IMR-90 (cell line): ENCODE data around the gene TTC3. TPM values are rescaled to one million over a fixed set of nuclear protein-coding genes. Genes with fewer than 3 reads are reported as not detected.

Experiments used
- ATAC-seq: fragments of 200-7000 bp; cut with Tn5 transposase; 2 replicates; pipeline ENCODE4 v1.9.1; 2020; ENCODE audit warnings: low read depth, mild to moderate bottlenecking, moderate library complexity
- BruUV-seq: library from RNA; stranded (reverse); fragments of 400-500 nt; replicated peaks from 2 replicates; lab custom pipeline; 2021; lab: Mats Ljungman, UMichigan
- CTCF ChIA-PET: fragments of 300-600 bp; formaldehyde crosslinking; extraction: SDS; loops from one replicate; lab custom pipeline; 2021; ENCODE audit warnings: antibody characterized with exemption; lab: Yijun Ruan, JAX
- POLR2A ChIA-PET: fragments of 300-600 bp; sonication (Branson Sonifier 250); formaldehyde crosslinking; loops from one replicate; lab custom pipeline; 2022; ENCODE audit warnings: antibody characterized with exemption; ENCODE audit not compliant: unreplicated experiment; lab: Charles Lee
- DNase-seq: peaks from one replicate; pipeline ENCODE4 v3.0.0; 2013
- H2AFZ ChIP-seq: replicated peaks from 2 replicates; pipeline ENCODE3; 2013; ENCODE audit warnings: low read length, mild to moderate bottlenecking; ENCODE audit not compliant: poor library complexity
- H2AK5ac ChIP-seq: 2 replicates; pipeline ENCODE4 v1.6.1; 2013; ENCODE audit warnings: low read depth, low read length, inconsistent platforms
- H2AK9ac ChIP-seq: replicated peaks from 2 replicates; pipeline ENCODE3; 2013; ENCODE audit warnings: mild to moderate bottlenecking, low read depth, low read length, moderate library complexity; ENCODE audit not compliant: poor library complexity
- H2BK120ac ChIP-seq: 2 replicates; pipeline ENCODE4 v1.6.1; 2013; ENCODE audit warnings: low read depth, low read length, inconsistent platforms
- H2BK15ac ChIP-seq: 3 replicates; pipeline ENCODE4 v1.6.1; 2013; ENCODE audit warnings: low read depth, low read length, inconsistent platforms
- H2BK20ac ChIP-seq: 2 replicates; pipeline ENCODE4 v1.6.1; 2013; ENCODE audit warnings: low read depth, mild to moderate bottlenecking, inconsistent platforms, low read length, moderate library complexity
- H2BK5ac ChIP-seq: 2 replicates; pipeline ENCODE4 v1.6.1; 2013; ENCODE audit warnings: mild to moderate bottlenecking, low read depth, low read length, inconsistent platforms; ENCODE audit not compliant: poor library complexity, severe bottlenecking
- H3K14ac ChIP-seq: replicated peaks from 2 replicates; pipeline ENCODE4 v1.6.1; 2013; ENCODE audit warnings: low read depth, low read length, inconsistent platforms
- H3K18ac ChIP-seq: 2 replicates; pipeline ENCODE4 v1.6.1; 2013; ENCODE audit warnings: low read depth, low read length, control low read depth
- H3K23ac ChIP-seq: 2 replicates; pipeline ENCODE4 v1.6.1; 2013; ENCODE audit warnings: low read depth, low read length, inconsistent platforms
- H3K27ac ChIP-seq: 2 replicates; pipeline ENCODE4 v1.5.1; 2013; ENCODE audit warnings: mild to moderate bottlenecking, control low read depth, low read length; ENCODE audit not compliant: insufficient read depth
- H3K27me3 ChIP-seq: 2 replicates; pipeline ENCODE4 v1.6.1; 2013; ENCODE audit warnings: low read length; ENCODE audit not compliant: control insufficient read depth, insufficient read depth
- H3K36me3 ChIP-seq: 2 replicates; pipeline ENCODE4 v1.6.1; 2013; ENCODE audit warnings: low read length, mixed read lengths; ENCODE audit not compliant: control insufficient read depth, insufficient read depth
- H3K4ac ChIP-seq: 2 replicates; pipeline ENCODE4 v1.6.1; 2013; ENCODE audit warnings: low read depth, low read length, inconsistent platforms
- H3K4me1 ChIP-seq: 2 replicates; pipeline ENCODE4 v1.6.1; 2013; ENCODE audit warnings: low read length, mixed read lengths; ENCODE audit not compliant: control insufficient read depth, insufficient read depth
- H3K4me2 ChIP-seq: 2 replicates; pipeline ENCODE4 v1.6.1; 2013; ENCODE audit warnings: low read depth, mild to moderate bottlenecking, control low read depth, low read length, moderate library complexity
- H3K4me3 ChIP-seq: 2 replicates; pipeline ENCODE4 v1.5.1; 2013; ENCODE audit warnings: low read depth, mild to moderate bottlenecking, control low read depth, low read length, moderate library complexity; ENCODE audit not compliant: insufficient read depth
- H3K56ac ChIP-seq: 2 replicates; pipeline ENCODE4 v1.6.1; 2013; ENCODE audit warnings: low read length, inconsistent platforms; ENCODE audit not compliant: insufficient read depth; ENCODE audit errors: extremely low read depth
- H3K79me1 ChIP-seq, 2 experiments: 2 replicates each; pipeline ENCODE4 v1.6.1; 2013; ENCODE audit warnings: low read length in 2 of 2, inconsistent platforms in 1 of 2, low read depth in 1 of 2
- H3K9ac ChIP-seq: 2 replicates; pipeline ENCODE4 v1.6.1; 2013; ENCODE audit warnings: low read depth, low read length, control low read depth
- H3K9me1 ChIP-seq: 2 replicates; pipeline ENCODE4 v1.6.1; 2013; ENCODE audit warnings: low read length, inconsistent platforms; ENCODE audit not compliant: insufficient read depth
- H3K9me3 ChIP-seq: 2 replicates; pipeline ENCODE4 v1.6.1; 2013; ENCODE audit warnings: low read length; ENCODE audit not compliant: control insufficient read depth, insufficient read depth
- H4K20me1 ChIP-seq: 2 replicates; pipeline ENCODE4 v1.6.1; 2013; ENCODE audit warnings: low read length, inconsistent platforms; ENCODE audit not compliant: insufficient read depth
- H4K5ac ChIP-seq: 2 replicates; pipeline ENCODE4 v1.6.1; 2013; ENCODE audit warnings: mild to moderate bottlenecking, low read depth, low read length, control low read depth
- H4K8ac ChIP-seq, 2 experiments: 2 replicates each; pipeline ENCODE4 v1.6.1; 2013; ENCODE audit warnings: low read depth in 2 of 2, low read length in 2 of 2, control low read depth in 1 of 2, inconsistent platforms in 1 of 2
- H4K91ac ChIP-seq: 2 replicates; pipeline ENCODE4 v1.6.1; 2013; ENCODE audit warnings: low read depth, low read length, inconsistent platforms; ENCODE audit not compliant: insufficient read depth
- CHD1 ChIP-seq: IDR thresholded peaks from 2 replicates; pipeline ENCODE4 v1.6.1; 2012; ENCODE audit warnings: low read depth, low read length, improper control_type of control experiment
- FOS ChIP-seq: fragments of 150-350 bp; IDR thresholded peaks from 2 replicates; pipeline ENCODE4 v1.6.1; 2016; ENCODE audit warnings: low read depth, low read length
- MAFK ChIP-seq: IDR thresholded peaks from 2 replicates; pipeline ENCODE4 v1.6.1; 2012; ENCODE audit warnings: low read depth, low read length, improper control_type of control experiment
- MAZ ChIP-seq: IDR thresholded peaks from 2 replicates; pipeline ENCODE4 v1.6.1; 2012; ENCODE audit warnings: low read depth, mild to moderate bottlenecking, low read length, improper control_type of control experiment, moderate library complexity, borderline replicate concordance
- MXI1 ChIP-seq: IDR thresholded peaks from 2 replicates; pipeline ENCODE4 v1.6.1; 2012; ENCODE audit warnings: low read depth, mild to moderate bottlenecking, low read length, moderate library complexity, borderline replicate concordance
- NFE2L2 ChIP-seq: fragments of 150-350 bp; IDR thresholded peaks from 2 replicates; pipeline ENCODE4 v1.6.1; 2016; ENCODE audit warnings: low read depth, mild to moderate bottlenecking, low read length
- POLR2A ChIP-seq: IDR thresholded peaks from 2 replicates; pipeline ENCODE4 v1.6.1; 2012; ENCODE audit warnings: mild to moderate bottlenecking, low read depth, low read length
- RAD21 ChIP-seq: IDR thresholded peaks from 2 replicates; pipeline ENCODE4 v1.6.1; 2012; ENCODE audit warnings: low read length, improper control_type of control experiment
- SMC3 ChIP-seq: fragments of 150-350 bp; IDR thresholded peaks from 2 replicates; pipeline ENCODE4 v1.6.1; 2016; ENCODE audit warnings: low read depth, mild to moderate bottlenecking, antibody characterized with exemption, low read length, moderate library complexity
- WGBS, 2 experiments: methylation state at CpG; one replicate each; pipeline versions ENCODE4 v1.1.5 to v1.1.7; 2013; ENCODE audit warnings: missing lambda C conversion rate in 2 of 2; ENCODE audit not compliant: insufficient read length in 1 of 2; ENCODE audit errors: extremely low coverage in 2 of 2; 5-methylcytosine and 5-hydroxymethylcytosine counted together
- dilution Hi-C: fragments of 300-500 bp; cut with HindIII; formaldehyde crosslinking; loops from one replicate; pipeline ENCODE4 v1.14.3; 2018; ENCODE audit warnings: low sequenced_read_pairs; ENCODE audit not compliant: unreplicated experiment
- in situ Hi-C: fragments of 300-500 bp; cut with MboI; formaldehyde crosslinking; loops from 3 replicates; pipeline ENCODE4 v1.14.3; 2019; ENCODE audit warnings: low sequenced_read_pairs, inconsistent platforms, mixed read lengths
- intact Hi-C: fragments of 100-400 bp; cut with micrococcal nuclease; formaldehyde crosslinking; loops from 2 replicates; pipeline ENCODE4 v1.10.0; 2022
- polyA plus RNA-seq, 3 experiments: library from polyadenylated mRNA; depleted of rRNA; stranded (reverse); fragments of >200 nt; gene quantifications; 2 replicates each; pipeline ENCODE4 v1.2.3, GENCODE V29; 2012; ENCODE audit warnings: low replicate concordance in 1 of 3
- total RNA-seq: library from RNA; depleted of rRNA; stranded (reverse); fragments of >200 nt; gene quantifications from 2 replicates; pipeline ENCODE4 v1.2.3, GENCODE V29; 2012
- TF ChIP-seq, protein P1 (sequence below): conservative IDR thresholded peaks from 2 replicates; pipeline ENCODE4 v1.5.1; 2012; ENCODE audit warnings: mild to moderate bottlenecking, low read depth, low read length, improper control_type of control experiment
- TF ChIP-seq, protein P2 (sequence below): fragments of 150-350 bp; IDR thresholded peaks from 2 replicates; pipeline ENCODE4 v1.6.1; 2017; ENCODE audit warnings: mild to moderate bottlenecking, antibody characterized with exemption, low read length, low read depth
- TF ChIP-seq, protein P3 (sequence below): fragments of 150-350 bp; IDR thresholded peaks from 2 replicates; pipeline ENCODE4 v1.6.1; 2016; ENCODE audit warnings: low read depth, mild to moderate bottlenecking, low read length, moderate library complexity, borderline replicate concordance

The TTC3 gene
- total and polyA plus RNA-seq, 2 of the 4 experiments (the other 2 are of a cell fraction), result 96.7 to 293 TPM

DNA sequence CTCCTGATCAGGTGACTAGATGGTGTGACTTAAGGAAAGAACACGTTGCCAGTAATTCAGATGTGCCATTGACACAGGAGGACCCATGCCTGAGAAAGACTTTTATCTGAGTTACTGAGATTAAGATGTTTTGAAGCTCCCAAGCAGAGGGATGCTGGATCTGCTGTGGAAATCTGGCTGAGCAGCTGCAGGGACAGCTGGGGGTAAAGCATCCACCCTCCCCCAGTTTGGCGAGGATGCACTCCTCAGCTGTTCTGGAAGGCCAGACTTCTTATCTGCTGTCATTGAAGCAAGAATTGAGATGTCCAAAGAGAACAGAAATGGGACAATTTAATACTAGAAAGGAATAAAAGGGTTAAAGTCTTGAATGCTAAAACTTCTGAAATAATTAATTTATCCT, 25.7 kb downstream of the TTC3 start:
- H3K4me1 ChIP-seq, result peaks cover 4% of the 10 kb centered on the region
- no peak overlapping the region for H3K9ac ChIP-seq
- no peak overlapping the region for H3K56ac ChIP-seq
- BruUV-seq, result no TSS peak
- ATAC-seq (no peak), DNase-seq (no peak)
- intact Hi-C loops (no loop called here), dilution Hi-C loops (no loop called here), in situ Hi-C loops (no loop called here)
- H2AK5ac ChIP-seq, result no peak overlapping the region
- peaks cover 31% of the 10 kb centered on the region for H3K36me3 ChIP-seq
- peaks cover 29 to 44% of the 10 kb centered on the region in 2 experiments for H3K79me1 ChIP-seq
- TF ChIP-seq, protein P1, sequence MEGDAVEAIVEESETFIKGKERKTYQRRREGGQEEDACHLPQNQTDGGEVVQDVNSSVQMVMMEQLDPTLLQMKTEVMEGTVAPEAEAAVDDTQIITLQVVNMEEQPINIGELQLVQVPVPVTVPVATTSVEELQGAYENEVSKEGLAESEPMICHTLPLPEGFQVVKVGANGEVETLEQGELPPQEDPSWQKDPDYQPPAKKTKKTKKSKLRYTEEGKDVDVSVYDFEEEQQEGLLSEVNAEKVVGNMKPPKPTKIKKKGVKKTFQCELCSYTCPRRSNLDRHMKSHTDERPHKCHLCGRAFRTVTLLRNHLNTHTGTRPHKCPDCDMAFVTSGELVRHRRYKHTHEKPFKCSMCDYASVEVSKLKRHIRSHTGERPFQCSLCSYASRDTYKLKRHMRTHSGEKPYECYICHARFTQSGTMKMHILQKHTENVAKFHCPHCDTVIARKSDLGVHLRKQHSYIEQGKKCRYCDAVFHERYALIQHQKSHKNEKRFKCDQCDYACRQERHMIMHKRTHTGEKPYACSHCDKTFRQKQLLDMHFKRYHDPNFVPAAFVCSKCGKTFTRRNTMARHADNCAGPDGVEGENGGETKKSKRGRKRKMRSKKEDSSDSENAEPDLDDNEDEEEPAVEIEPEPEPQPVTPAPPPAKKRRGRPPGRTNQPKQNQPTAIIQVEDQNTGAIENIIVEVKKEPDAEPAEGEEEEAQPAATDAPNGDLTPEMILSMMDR, result no peak
- TF ChIP-seq FOS (no peak), CHD1 (no peak), MAZ (no peak), NFE2L2 (no peak), RAD21 (no peak), MAFK (no peak), POLR2A (no peak), MXI1 (no peak), SMC3 (no peak)
- TF ChIP-seq, protein P2, sequence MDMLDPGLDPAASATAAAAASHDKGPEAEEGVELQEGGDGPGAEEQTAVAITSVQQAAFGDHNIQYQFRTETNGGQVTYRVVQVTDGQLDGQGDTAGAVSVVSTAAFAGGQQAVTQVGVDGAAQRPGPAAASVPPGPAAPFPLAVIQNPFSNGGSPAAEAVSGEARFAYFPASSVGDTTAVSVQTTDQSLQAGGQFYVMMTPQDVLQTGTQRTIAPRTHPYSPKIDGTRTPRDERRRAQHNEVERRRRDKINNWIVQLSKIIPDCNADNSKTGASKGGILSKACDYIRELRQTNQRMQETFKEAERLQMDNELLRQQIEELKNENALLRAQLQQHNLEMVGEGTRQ, result no peak
- TF ChIP-seq, protein P3, sequence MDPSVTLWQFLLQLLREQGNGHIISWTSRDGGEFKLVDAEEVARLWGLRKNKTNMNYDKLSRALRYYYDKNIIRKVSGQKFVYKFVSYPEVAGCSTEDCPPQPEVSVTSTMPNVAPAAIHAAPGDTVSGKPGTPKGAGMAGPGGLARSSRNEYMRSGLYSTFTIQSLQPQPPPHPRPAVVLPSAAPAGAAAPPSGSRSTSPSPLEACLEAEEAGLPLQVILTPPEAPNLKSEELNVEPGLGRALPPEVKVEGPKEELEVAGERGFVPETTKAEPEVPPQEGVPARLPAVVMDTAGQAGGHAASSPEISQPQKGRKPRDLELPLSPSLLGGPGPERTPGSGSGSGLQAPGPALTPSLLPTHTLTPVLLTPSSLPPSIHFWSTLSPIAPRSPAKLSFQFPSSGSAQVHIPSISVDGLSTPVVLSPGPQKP, result no peak
- no peak overlapping the region for H3K4me2 ChIP-seq
- H3K27ac ChIP-seq, result no peak overlapping the region
- no peak overlapping the region for H4K5ac ChIP-seq
- no peak overlapping the region for H2BK5ac ChIP-seq
- H2AK9ac ChIP-seq, result no peak overlapping the region
- no peak overlapping the region for H3K14ac ChIP-seq
- H3K4ac ChIP-seq, result no peak overlapping the region
- no peak overlapping the region for H2BK20ac ChIP-seq
- ChIA-PET POLR2A (no interaction called here), CTCF (no interaction called here)
- no peak overlapping the region for H2BK15ac ChIP-seq
- no peak overlapping the region for H3K4me3 ChIP-seq
- no peak overlapping the region for H2BK120ac ChIP-seq
- no peak overlapping the region for H3K23ac ChIP-seq
- no peak overlapping the region for H4K8ac ChIP-seq
- no peak overlapping the region for H3K18ac ChIP-seq
- H2AFZ ChIP-seq, result no peak overlapping the region
- no peaks in the 10 kb centered on the region for H3K27me3 ChIP-seq
- H3K9me3 ChIP-seq, result no peaks in the 10 kb centered on the region
- no peak overlapping the region for H4K91ac ChIP-seq
- peaks cover 4% of the 10 kb centered on the region; the same call in 1 of the 2 replicates for H4K20me1 ChIP-seq
- 100% methylated on average over 1 of the region's 2 CpGs; no CpG with 5 or more reads in 1 of the 2 experiments for WGBS, 2 experiments
- peaks cover 2% of the 10 kb centered on the region for H3K9me1 ChIP-seq
